Measurements from ENCODE around the gene KLHL42.

DNA sequence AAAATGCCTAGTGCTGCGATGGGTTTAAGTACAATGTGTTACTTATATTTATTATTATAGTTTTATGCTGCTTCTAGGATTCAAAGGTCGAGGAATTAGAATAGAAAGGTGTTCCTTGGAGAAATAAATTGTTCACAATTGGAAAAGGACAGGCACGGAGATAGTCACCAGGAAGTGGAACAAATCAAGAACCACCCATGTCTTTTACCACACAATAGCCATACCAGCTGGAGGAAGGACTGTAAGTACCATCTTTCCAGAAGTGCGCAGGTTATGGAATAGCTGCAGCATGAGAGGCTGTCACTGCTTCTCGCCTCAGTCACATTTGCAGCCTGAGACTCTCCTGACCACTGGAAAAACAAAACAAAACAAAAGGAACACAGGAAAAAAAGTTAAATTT, 40.5 kb downstream of the KLHL42 start:
- TF ChIP-seq EZH2 (IDR thresholded peaks at IDR 0.05; ENCODE audit: low read length, unreplicated experiment), result no peak
- no peak for TF ChIP-seq EZH2phosphoT487 (IDR thresholded peaks at IDR 0.05; ENCODE audit: borderline replicate concordance, low read length)

All from PC-3 (cell line).